IPS-NIHi7 (cell line): ENCODE measurements around the gene PRKD1.
"Not testable (repeated sequence)": the region's sequence is repeated elsewhere in the genome, so short reads cannot be mapped to it uniquely, and the experiment has no call there.

ENCODE experiments used
- DNase-seq: peaks from one replicate; pipeline ENCODE4 v3.0.0; 2012; ENCODE audit warnings: mixed read lengths; ENCODE audit errors: extremely low spot score

The PRKD1 gene

GRCh38 chr14:29900609-29901350 lies 26.9 kb downstream of the PRKD1 start:
- no peak for DNase-seq

GRCh38 chr14:29898470-29898869 lies 29.2 kb downstream of the PRKD1 start:
- DNase-seq: no peak

GRCh38 chr14:29897181-29897580 lies 30.5 kb downstream of the PRKD1 start:
- no peak for DNase-seq

- DNase-seq: no peak
Observed at GRCh38 chr14:29896354-29896821, 31.3 kb downstream of the PRKD1 start.

GRCh38 chr14:29895591-29896083 lies 32.0 kb downstream of the PRKD1 start:
- DNase-seq: no peak

GRCh38 chr14:29893989-29894388 lies 33.7 kb downstream of the PRKD1 start:
- no peak for DNase-seq

GRCh38 chr14:29892327-29892726 lies 35.3 kb downstream of the PRKD1 start:
- no peak for DNase-seq

- no peak for DNase-seq
Observed at GRCh38 chr14:29885988-29886387, 41.7 kb downstream of the PRKD1 start.

- no peak for DNase-seq
Observed at GRCh38 chr14:29868000-29868399, 59.6 kb downstream of the PRKD1 start.

GRCh38 chr14:29865299-29865698 lies 62.3 kb downstream of the PRKD1 start:
- no peak for DNase-seq

GRCh38 chr14:29861996-29862395 lies 65.7 kb downstream of the PRKD1 start:
- DNase-seq: no peak

- DNase-seq: no peak
Observed at GRCh38 chr14:29858299-29858698, 69.3 kb downstream of the PRKD1 start.

- no peak for DNase-seq
Observed at GRCh38 chr14:29857551-29857950, 70.1 kb downstream of the PRKD1 start.

- DNase-seq: no peak
Observed at GRCh38 chr14:29856516-29856915, 71.1 kb downstream of the PRKD1 start.

- not testable (repeated sequence) for DNase-seq
Observed at GRCh38 chr14:29853691-29854090, 74.0 kb downstream of the PRKD1 start.

GRCh38 chr14:29853272-29853671 lies 74.4 kb downstream of the PRKD1 start:
- no peak for DNase-seq

- DNase-seq: no peak
Observed at GRCh38 chr14:29851397-29851796, 76.2 kb downstream of the PRKD1 start.

GRCh38 chr14:29847056-29847380 lies 80.6 kb downstream of the PRKD1 start:
- DNase-seq: no peak

- DNase-seq: no peak
Observed at GRCh38 chr14:29846339-29847055, 81.2 kb downstream of the PRKD1 start.

GRCh38 chr14:29843981-29844380 lies 83.7 kb downstream of the PRKD1 start:
- DNase-seq: no peak

GRCh38 chr14:29842228-29842627 lies 85.4 kb downstream of the PRKD1 start:
- DNase-seq: no peak

GRCh38 chr14:29840369-29840892 lies 87.2 kb downstream of the PRKD1 start:
- not testable (repeated sequence) for DNase-seq

GRCh38 chr14:29839691-29840090 lies 88.0 kb downstream of the PRKD1 start:
- not testable (repeated sequence) for DNase-seq
